ENCODE results near the gene AKR1B1.

The AKR1B1 gene

GRCh38 chr7:134452991-134453473, 5.9 kb downstream of the AKR1B1 start:
- no peak for DNase-seq
- Histone ChIP-seq H3K27ac (no peak overlapping the region), H3K36me3 (replicated peaks) (peaks cover 7% of the 10 kb centered on the region), H3K4me3 (ENCODE audit: low read depth, low read length) (no peak overlapping the region), H3K27me3 (replicated peaks) (no peaks in the 10 kb centered on the region)
- no peak for TF ChIP-seq CTCF (IDR thresholded peaks at IDR 0.05; ENCODE audit: low read depth, low read length, missing control alignments)
- in situ Hi-C loops (cut with HindIII; ENCODE audit: low pct_ligation_motif_present, low sequenced_read_pairs): no loop called here

- Histone ChIP-seq H3K4me3 (ENCODE audit: low read depth, low read length) (no peak overlapping the region), H3K27ac (no peak overlapping the region), H3K27me3 (replicated peaks) (no peaks in the 10 kb centered on the region), H3K36me3 (replicated peaks) (peaks cover 13% of the 10 kb centered on the region)
- no peak for DNase-seq
- in situ Hi-C loops (cut with HindIII; ENCODE audit: low pct_ligation_motif_present, low sequenced_read_pairs): no loop called here
- TF ChIP-seq CTCF (IDR thresholded peaks at IDR 0.05; ENCODE audit: low read depth, low read length, missing control alignments): no peak
Measured at GRCh38 chr7:134452419-134452838, 6.5 kb downstream of the AKR1B1 start.

- Histone ChIP-seq H3K27ac (no peak overlapping the region), H3K4me3 (ENCODE audit: low read depth, low read length) (no peak overlapping the region), H3K27me3 (replicated peaks) (no peaks in the 10 kb centered on the region), H3K36me3 (replicated peaks) (peaks cover 21% of the 10 kb centered on the region)
- no peak for TF ChIP-seq CTCF (IDR thresholded peaks at IDR 0.05; ENCODE audit: low read depth, low read length, missing control alignments)
- in situ Hi-C loops (cut with HindIII; ENCODE audit: low pct_ligation_motif_present, low sequenced_read_pairs): no loop called here
- no peak for DNase-seq
Measured at GRCh38 chr7:134451656-134452055, 7.2 kb downstream of the AKR1B1 start.

GRCh38 chr7:134450294-134451000, 8.5 kb downstream of the AKR1B1 start:
- Histone ChIP-seq H3K27ac (no peak overlapping the region), H3K27me3 (replicated peaks) (no peaks in the 10 kb centered on the region), H3K4me3 (ENCODE audit: low read depth, low read length) (no peak overlapping the region), H3K36me3 (replicated peaks) (peaks cover 28% of the 10 kb centered on the region)
- in situ Hi-C loops (cut with HindIII; ENCODE audit: low pct_ligation_motif_present, low sequenced_read_pairs): no loop called here
- no peak for TF ChIP-seq CTCF (IDR thresholded peaks at IDR 0.05; ENCODE audit: low read depth, low read length, missing control alignments)
- DNase-seq: no peak

- TF ChIP-seq CTCF (IDR thresholded peaks at IDR 0.05; ENCODE audit: low read depth, low read length, missing control alignments): no peak
- peaks cover 32% of the 10 kb centered on the region for H3K36me3 ChIP-seq (replicated peaks)
- no peak for DNase-seq
- H3K27ac ChIP-seq: no peak overlapping the region
- H3K27me3 ChIP-seq (replicated peaks): no peaks in the 10 kb centered on the region
- in situ Hi-C loops (cut with HindIII; ENCODE audit: low pct_ligation_motif_present, low sequenced_read_pairs): no loop called here
- H3K4me3 ChIP-seq (ENCODE audit: low read depth, low read length): no peak overlapping the region
Measured at GRCh38 chr7:134449680-134450079, 9.2 kb downstream of the AKR1B1 start.

All from brain microvascular endothelial cell (primary cell).